GM12878 (cell line): Measurements from ENCODE around the gene MSX1. TPM values are rescaled to one million over a fixed set of nuclear protein-coding genes. Genes with fewer than 3 reads are reported as not detected.

Experiments
- ATAC-seq: fragments of 200-7000 bp; cut with Tn5 transposase; 3 replicates; pipeline ENCODE4 v1.9.1; 2020; ENCODE audit warnings: mild to moderate bottlenecking, moderate library complexity
- BruUV-seq: library from RNA; stranded (reverse); fragments of 400-500 nt; replicated peaks from 2 replicates; lab custom pipeline; 2021; lab: Mats Ljungman, UMichigan
- CTCF ChIA-PET: fragments of 300-600 bp; sonication (Branson Sonifier 250); formaldehyde crosslinking; extraction: SDS; loops from one replicate; lab custom pipeline; 2021; ENCODE audit warnings: inconsistent platforms; lab: Yijun Ruan, JAX
- POLR2A ChIA-PET: fragments of 350-600 bp; formaldehyde crosslinking; extraction: SDS; loops from one replicate; lab custom pipeline; 2021; ENCODE audit warnings: inconsistent platforms; lab: Charles Lee
- RAD21 ChIA-PET: fragments of 300-600 bp; sonication (Branson Sonifier 250); formaldehyde crosslinking; loops from one replicate; lab custom pipeline; 2023; ENCODE audit warnings: antibody characterized with exemption; ENCODE audit not compliant: unreplicated experiment; lab: Charles Lee
- SMC1A ChIA-PET: fragments of 300-600 bp; sonication (Branson Sonifier 250); formaldehyde crosslinking; loops from one replicate; lab custom pipeline; 2023; ENCODE audit not compliant: unreplicated experiment, uncharacterized antibody; lab: Charles Lee
- DNase-seq: peaks from one replicate; pipeline ENCODE4 v3.0.0-alpha.2; 2011; ENCODE audit warnings: low read depth, low spot score
- FAIRE-seq: peaks from 3 replicates; lab custom pipeline; 2011; peaks lifted over from hg19 to GRCh38; lab: Jason Lieb, UNC
- H2AFZ ChIP-seq: 2 replicates; pipeline ENCODE4 v1.6.0; 2011; ENCODE audit warnings: low read depth, low read length, control low read depth; ENCODE audit not compliant: control insufficient read depth
- H3K27ac ChIP-seq: 2 replicates; pipeline ENCODE4 v1.5.1; 2011; ENCODE audit warnings: control low read depth; ENCODE audit not compliant: control insufficient read depth, insufficient read depth
- H3K27me3 ChIP-seq, 2 experiments: replicated peaks in 1 of 2; 2 replicates each; pipeline versions ENCODE4 v1.6.0 to v1.6.1; 2011; ENCODE audit warnings: low read length in 1 of 2; ENCODE audit not compliant: control insufficient read depth in 2 of 2, insufficient read depth in 2 of 2
- H3K36me3 ChIP-seq, 2 experiments: 2 replicates each; pipeline ENCODE4 v1.5.1; 2011; ENCODE audit warnings: low read length in 1 of 2; ENCODE audit not compliant: control insufficient read depth in 2 of 2, insufficient read depth in 2 of 2
- H3K4me1 ChIP-seq: 2 replicates; pipeline ENCODE4 v1.6.1; 2011; ENCODE audit warnings: mild to moderate bottlenecking, low read length, moderate library complexity, mixed read lengths; ENCODE audit not compliant: control insufficient read depth, insufficient read depth
- H3K4me2 ChIP-seq: 2 replicates; pipeline ENCODE4 v1.6.0; 2011; ENCODE audit warnings: control low read depth; ENCODE audit not compliant: control insufficient read depth, insufficient read depth
- H3K4me3 ChIP-seq: fragments of 200-600 bp; sonication (generic); 2 replicates; pipeline ENCODE4 v1.5.1; 2016
- H3K79me2 ChIP-seq: 2 replicates; pipeline ENCODE4 v1.6.0; 2011; ENCODE audit warnings: low read length; ENCODE audit not compliant: control insufficient read depth, insufficient read depth
- H3K9ac ChIP-seq: 2 replicates; pipeline ENCODE4 v1.8.0; 2011; ENCODE audit warnings: low read length, control low read depth, mixed read lengths; ENCODE audit not compliant: control insufficient read depth, insufficient read depth
- H3K9me3 ChIP-seq: replicated peaks from 3 replicates; pipeline ENCODE4 v1.5.1; 2011; ENCODE audit warnings: mild to moderate bottlenecking, low read length; ENCODE audit not compliant: control insufficient read depth, insufficient read depth
- H4K20me1 ChIP-seq: 2 replicates; pipeline ENCODE4 v1.6.0; 2011; ENCODE audit not compliant: control insufficient read depth, insufficient read depth
- CBX5 ChIP-seq: sonication (generic); IDR thresholded peaks from 2 replicates; pipeline ENCODE4 v1.6.1; 2016; ENCODE audit warnings: low read depth, moderate library complexity, mild to moderate bottlenecking, inconsistent platforms
- GATAD2B ChIP-seq: fragments of 450-650 bp; conservative IDR thresholded peaks from 2 replicates; pipeline ENCODE4 v1.6.1; 2017; ENCODE audit warnings: low read depth, mild to moderate bottlenecking, moderate library complexity
- IKZF2 ChIP-seq, 2 experiments: fragments of 450-650 bp; IDR thresholded peaks; 2 replicates each; pipeline ENCODE4 v1.6.1; 2017; ENCODE audit warnings: mild to moderate bottlenecking in 2 of 2, moderate library complexity in 2 of 2
- KDM1A ChIP-seq: fragments of 200-600 bp; sonication (generic); IDR thresholded peaks from 2 replicates; pipeline ENCODE4 v1.6.1; 2016; ENCODE audit warnings: borderline replicate concordance
- NFIC ChIP-seq: IDR thresholded peaks from 2 replicates; pipeline ENCODE4 v1.6.1; 2012; ENCODE audit warnings: low read depth, mild to moderate bottlenecking, inconsistent platforms, low read length, moderate library complexity
- PML ChIP-seq: IDR thresholded peaks from 2 replicates; pipeline ENCODE4 v1.6.1; 2012; ENCODE audit warnings: low read length, inconsistent platforms
- RBBP5 ChIP-seq: fragments of 200-600 bp; sonication (generic); conservative IDR thresholded peaks from 2 replicates; pipeline ENCODE4 v1.6.1; 2016
- STAT3 ChIP-seq: IDR thresholded peaks from 2 replicates; pipeline ENCODE4 v1.6.1; 2011; ENCODE audit warnings: low read depth, low read length, improper control_type of control experiment
- TCF3 ChIP-seq: IDR thresholded peaks from 2 replicates; pipeline ENCODE4 v1.6.1; 2012; ENCODE audit warnings: low read depth, mild to moderate bottlenecking, low read length, borderline replicate concordance; ENCODE audit not compliant: insufficient read depth
- ZNF274 ChIP-seq: IDR thresholded peaks from one replicate; pipeline ENCODE4 v1.8.0; 2011; ENCODE audit not compliant: insufficient read length, insufficient read depth
- WGBS: methylation state at CpG from one replicate; pipeline ENCODE4 v1.1.6; 2016; ENCODE audit warnings: low lambda C conversion rate; ENCODE audit not compliant: insufficient replicate concordance, insufficient coverage; ENCODE audit errors: missing lambda C conversion rate; 5-methylcytosine and 5-hydroxymethylcytosine counted together
- in situ Hi-C: fragments of 300-500 bp; cut with MboI; formaldehyde crosslinking; loops from 9 replicates; pipeline ENCODE4 v1.14.3; 2018; ENCODE audit warnings: mixed read lengths
- intact Hi-C: fragments of 100-400 bp; cut with micrococcal nuclease; formaldehyde crosslinking; loops from one replicate; pipeline ENCODE4 v1.14.2; 2022; ENCODE audit not compliant: unreplicated experiment
- polyA plus RNA-seq, 11 experiments: library from polyadenylated mRNA; depleted of rRNA in 4 of 11; unstranded in 6 of 11; stranded (reverse) in 5 of 11; fragments of >200 nt; fragmentation: Nextera tagmentation in 4 of 11; fragmentation: Illumina TruSeq in 1 of 11; extraction: Ambion mirVana in 4 of 11; extraction: Trizol in 1 of 11; gene quantifications; 1 replicate in 1 of 11; 2 replicates in 10 of 11; pipeline versions ENCODE4 v1.2.1 to v1.2.3, GENCODE V29; 2011 to 2016; ENCODE audit warnings: inconsistent platforms in 2 of 11, missing spikeins in 2 of 11, low read depth in 1 of 11
- total RNA-seq, 4 experiments: library from RNA; depleted of rRNA in 3 of 4; stranded (reverse); fragments of >200 nt in 3 of 4; fragmentation: Illumina TruSeq in 1 of 4; extraction: Trizol in 1 of 4; gene quantifications; 2 replicates each; pipeline versions ENCODE4 v1.2.1 to v1.2.3, GENCODE V29; 2013 to 2021
- TF ChIP-seq, protein P1 (sequence below): fragments of 450-650 bp; IDR thresholded peaks from 2 replicates; pipeline ENCODE4 v1.6.1; 2017; ENCODE audit warnings: mild to moderate bottlenecking, moderate library complexity

Gene MSX1
- total and polyA plus RNA-seq, 10 of the 15 experiments (the other 5 are each of a cell fraction or from before 2014, with no cell fraction given), result 0.04 to 0.56 (median 0.15) TPM; not detected in 2

DNA sequence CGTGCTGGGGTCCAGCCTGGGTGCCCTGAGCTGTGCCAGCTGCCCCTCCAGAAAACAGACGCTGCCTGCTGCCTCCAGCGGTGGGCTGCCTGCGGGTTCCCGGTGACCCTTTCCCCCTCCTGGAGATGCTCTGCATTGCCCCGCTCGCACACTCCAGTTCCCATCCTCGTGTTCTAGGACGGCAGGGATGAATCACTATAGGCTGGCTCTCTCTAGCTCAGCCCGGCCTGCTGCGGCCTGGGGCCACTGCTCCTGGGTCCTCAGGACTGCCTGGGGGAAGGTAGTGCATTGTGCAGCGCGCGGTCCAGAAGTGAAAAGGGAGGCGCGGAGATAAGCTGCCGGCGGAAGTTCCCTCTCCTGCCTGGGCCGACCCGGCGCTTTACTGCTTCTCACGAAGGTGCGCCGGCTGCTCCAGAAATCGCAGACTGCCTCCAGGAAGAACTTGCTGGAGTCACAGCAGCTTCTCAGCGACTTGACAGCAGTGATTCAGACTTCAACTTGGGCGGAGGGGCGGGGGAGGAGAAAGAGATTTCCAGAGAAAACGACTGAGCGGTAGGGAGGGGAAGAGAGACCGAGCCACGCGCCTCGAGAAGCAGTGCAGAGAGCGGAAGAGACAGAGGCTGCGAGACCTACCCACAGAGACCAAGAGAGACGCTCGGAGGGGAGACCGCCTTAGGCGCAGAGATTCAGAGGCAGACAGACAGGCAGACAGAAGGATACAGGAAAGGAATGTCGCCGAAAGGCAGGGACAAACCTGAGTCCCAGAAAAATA, 6.7 kb upstream of the MSX1 start:
- Histone ChIP-seq H3K4me3 (peak overlapping the region; percentile 68), H3K9ac (peak overlapping the region; percentile 2; the same call in 1 of the 2 replicates), H4K20me1 (no peaks in the 10 kb centered on the region), H3K79me2 (no peaks in the 10 kb centered on the region), H3K36me3 (no peaks in the 10 kb centered on the region), H3K27ac (no peak overlapping the region), H3K9me3 (peaks cover 4% of the 10 kb centered on the region; the same call in 2 of the 3 replicates), H2AFZ (peak overlapping the region; percentile 83), H3K4me2 (peak overlapping the region; percentile 89), H3K4me1 (no peaks in the 10 kb centered on the region; the same call in 1 of the 2 replicates), H3K27me3 (peaks cover 7 to 26% of the 10 kb centered on the region in 2 experiments)
- RAD21 ChIA-PET, result no interaction called here
- CTCF ChIA-PET, result no interaction called here
- 14% methylated on average over 42 of the region's 42 CpGs for WGBS
- intact Hi-C loops, result no loop called here
- no peak for TF ChIP-seq TCF3
- no peak for TF ChIP-seq PML
- TF ChIP-seq KDM1A, result no peak
- POLR2A ChIA-PET, result no interaction called here
- peak; percentile 81 for ATAC-seq
- in situ Hi-C loops, result no loop called here
- no peak for DNase-seq
- no peak for FAIRE-seq
- SMC1A ChIA-PET, result no interaction called here
- no TSS peak for BruUV-seq

DNA sequence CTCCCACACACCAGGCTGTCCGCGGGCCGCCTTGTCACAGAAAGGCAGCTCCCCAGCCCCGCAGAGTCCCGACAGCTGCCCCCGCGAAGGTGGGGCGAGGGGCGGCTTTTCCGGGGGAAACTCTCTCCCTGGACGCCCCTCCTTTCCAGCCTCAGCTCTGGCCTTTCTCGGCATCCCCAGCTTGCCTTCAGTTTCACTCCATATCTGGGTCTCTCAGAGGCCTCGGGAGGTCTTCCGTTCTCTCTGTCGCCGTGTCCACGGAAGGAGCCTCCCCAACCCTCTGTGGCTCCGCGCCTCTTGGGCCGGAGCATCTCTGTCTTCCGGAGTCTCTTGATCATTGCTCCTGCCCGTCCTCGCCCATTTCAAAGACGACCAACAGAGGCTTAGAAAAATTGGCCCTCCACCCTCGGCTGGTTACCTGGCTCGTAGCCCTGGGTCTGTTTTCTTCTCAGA, 6.1 kb upstream of the MSX1 start:
- ChIA-PET SMC1A (no interaction called here), RAD21 (no interaction called here), CTCF (no interaction called here), POLR2A (no interaction called here)
- Histone ChIP-seq H3K27me3 (peaks cover 7 to 27% of the 10 kb centered on the region in 2 experiments), H2AFZ (peak overlapping the region; percentile 83), H3K27ac (no peak overlapping the region), H3K4me3 (peak overlapping the region; percentile 68), H3K9me3 (peaks cover 4% of the 10 kb centered on the region; the same call in 2 of the 3 replicates), H3K4me1 (no peaks in the 10 kb centered on the region; the same call in 1 of the 2 replicates), H3K79me2 (no peaks in the 10 kb centered on the region), H4K20me1 (no peaks in the 10 kb centered on the region), H3K9ac (no peak overlapping the region; the same call in 1 of the 2 replicates), H3K4me2 (peak overlapping the region; percentile 89), H3K36me3 (no peaks in the 10 kb centered on the region)
- FAIRE-seq, result no peak
- ATAC-seq, result peak; percentile 49
- intact Hi-C loops (no loop called here), in situ Hi-C loops (no loop called here)
- 28% methylated on average over 26 of the region's 26 CpGs for WGBS
- DNase-seq, result no peak
- no TSS peak for BruUV-seq
- TF ChIP-seq STAT3 (no peak), NFIC (no peak), GATAD2B (no peak), RBBP5 (no peak), ZNF274 (no peak), CBX5 (no peak), IKZF2 (IDR thresholded peaks at IDR 0.05) (no peak)
- TF ChIP-seq, protein P1, sequence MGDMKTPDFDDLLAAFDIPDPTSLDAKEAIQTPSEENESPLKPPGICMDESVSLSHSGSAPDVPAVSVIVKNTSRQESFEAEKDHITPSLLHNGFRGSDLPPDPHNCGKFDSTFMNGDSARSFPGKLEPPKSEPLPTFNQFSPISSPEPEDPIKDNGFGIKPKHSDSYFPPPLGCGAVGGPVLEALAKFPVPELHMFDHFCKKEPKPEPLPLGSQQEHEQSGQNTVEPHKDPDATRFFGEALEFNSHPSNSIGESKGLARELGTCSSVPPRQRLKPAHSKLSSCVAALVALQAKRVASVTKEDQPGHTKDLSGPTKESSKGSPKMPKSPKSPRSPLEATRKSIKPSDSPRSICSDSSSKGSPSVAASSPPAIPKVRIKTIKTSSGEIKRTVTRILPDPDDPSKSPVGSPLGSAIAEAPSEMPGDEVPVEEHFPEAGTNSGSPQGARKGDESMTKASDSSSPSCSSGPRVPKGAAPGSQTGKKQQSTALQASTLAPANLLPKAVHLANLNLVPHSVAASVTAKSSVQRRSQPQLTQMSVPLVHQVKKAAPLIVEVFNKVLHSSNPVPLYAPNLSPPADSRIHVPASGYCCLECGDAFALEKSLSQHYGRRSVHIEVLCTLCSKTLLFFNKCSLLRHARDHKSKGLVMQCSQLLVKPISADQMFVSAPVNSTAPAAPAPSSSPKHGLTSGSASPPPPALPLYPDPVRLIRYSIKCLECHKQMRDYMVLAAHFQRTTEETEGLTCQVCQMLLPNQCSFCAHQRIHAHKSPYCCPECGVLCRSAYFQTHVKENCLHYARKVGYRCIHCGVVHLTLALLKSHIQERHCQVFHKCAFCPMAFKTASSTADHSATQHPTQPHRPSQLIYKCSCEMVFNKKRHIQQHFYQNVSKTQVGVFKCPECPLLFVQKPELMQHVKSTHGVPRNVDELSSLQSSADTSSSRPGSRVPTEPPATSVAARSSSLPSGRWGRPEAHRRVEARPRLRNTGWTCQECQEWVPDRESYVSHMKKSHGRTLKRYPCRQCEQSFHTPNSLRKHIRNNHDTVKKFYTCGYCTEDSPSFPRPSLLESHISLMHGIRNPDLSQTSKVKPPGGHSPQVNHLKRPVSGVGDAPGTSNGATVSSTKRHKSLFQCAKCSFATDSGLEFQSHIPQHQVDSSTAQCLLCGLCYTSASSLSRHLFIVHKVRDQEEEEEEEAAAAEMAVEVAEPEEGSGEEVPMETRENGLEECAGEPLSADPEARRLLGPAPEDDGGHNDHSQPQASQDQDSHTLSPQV, result no peak
